ENCODE measurements around the gene CSNK2A3.

Gene CSNK2A3

DNA sequence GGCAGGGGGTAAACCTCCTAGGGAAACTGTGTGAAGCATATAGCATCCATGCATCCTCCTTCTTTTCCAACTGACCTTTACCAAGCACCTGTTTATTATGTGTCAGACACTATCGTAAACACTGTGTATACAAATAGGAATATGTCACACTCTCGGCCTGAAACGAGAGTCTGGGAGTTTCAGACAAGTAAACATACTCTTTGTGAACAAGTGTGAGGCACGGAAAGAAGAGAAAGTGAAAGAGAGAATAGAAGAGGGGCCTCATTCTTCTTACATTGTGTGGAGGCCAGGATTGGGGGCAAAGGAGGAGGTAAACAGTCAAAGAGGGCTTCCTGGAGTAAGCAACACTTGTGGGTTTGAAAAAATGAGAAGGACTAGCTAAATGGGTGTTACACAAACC is 16.4 kb downstream of the CSNK2A3 start:
- no peak for DNase-seq (ENCODE audit: low read depth in 2 of 2)

DNA sequence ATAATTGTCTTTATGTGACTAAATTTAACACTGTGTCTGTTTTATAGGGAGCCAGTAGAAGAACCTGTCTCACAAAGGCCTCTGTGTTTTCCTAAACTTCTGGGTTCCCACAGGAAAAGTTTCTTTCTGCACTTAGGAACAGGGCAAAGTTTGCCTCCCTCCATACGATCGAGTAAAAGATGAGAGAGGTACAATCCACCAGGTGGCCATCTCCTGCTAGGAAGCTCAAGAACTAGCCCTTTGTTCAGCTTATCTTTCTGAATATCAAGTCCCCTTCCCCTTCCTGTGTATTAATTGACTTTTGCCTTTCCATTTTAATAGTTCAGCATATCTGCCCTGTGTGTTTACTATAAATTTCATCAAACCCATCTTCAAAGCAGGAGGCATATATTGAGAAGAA is 18.0 kb downstream of the CSNK2A3 start:
- no peak for DNase-seq (ENCODE audit: low read depth in 2 of 2)

DNA sequence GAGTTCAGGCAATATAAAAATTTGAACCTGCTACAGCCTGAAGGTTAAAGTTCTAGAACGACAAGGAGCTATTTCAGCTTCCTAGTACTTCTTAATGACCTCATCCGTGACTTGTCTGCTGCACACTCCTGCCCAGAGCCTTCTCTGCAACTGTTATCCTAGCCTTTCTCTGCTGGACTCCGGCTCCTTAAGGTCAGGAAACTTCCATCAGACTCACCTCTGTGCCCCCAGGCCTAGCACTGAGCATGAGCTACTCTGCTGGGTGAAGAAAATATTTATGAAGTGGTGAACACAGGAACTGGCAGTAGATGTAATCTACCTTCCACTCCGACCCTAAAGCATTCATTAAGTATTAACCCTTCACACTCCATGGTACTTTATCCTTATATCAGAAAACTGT is 18.4 kb downstream of the CSNK2A3 start:
- no peak for DNase-seq (ENCODE audit: low read depth in 2 of 2)

DNA sequence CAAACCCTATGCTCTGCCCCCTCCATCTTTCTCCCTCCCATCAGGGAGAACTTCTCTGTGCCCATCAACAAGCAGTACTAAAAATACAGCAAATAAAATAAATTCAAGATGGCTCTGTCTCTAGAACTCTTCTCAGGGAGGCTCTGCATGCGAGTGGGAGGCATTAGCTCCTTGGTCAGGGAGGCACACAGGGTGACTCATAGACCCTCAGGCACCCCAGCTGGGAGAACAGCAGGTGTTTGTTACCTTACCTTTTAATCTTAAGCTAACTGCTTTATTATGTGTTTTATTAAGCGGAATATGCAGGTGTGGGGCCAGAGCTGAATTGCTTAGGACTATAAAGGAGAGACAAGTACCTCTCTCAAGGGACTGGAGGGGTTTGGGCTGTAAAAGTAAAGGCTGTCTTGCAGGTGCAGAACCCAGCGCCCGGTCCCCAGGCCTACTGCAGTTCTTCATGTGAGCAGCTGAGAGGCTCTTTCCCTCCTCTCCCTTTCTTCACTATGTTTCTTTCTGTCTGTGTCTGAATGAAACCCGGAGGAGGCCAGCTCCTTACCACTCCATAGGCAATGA is 20.8 kb downstream of the CSNK2A3 start:
- DNase-seq (ENCODE audit: low read depth in 2 of 2), result no peak

DNA sequence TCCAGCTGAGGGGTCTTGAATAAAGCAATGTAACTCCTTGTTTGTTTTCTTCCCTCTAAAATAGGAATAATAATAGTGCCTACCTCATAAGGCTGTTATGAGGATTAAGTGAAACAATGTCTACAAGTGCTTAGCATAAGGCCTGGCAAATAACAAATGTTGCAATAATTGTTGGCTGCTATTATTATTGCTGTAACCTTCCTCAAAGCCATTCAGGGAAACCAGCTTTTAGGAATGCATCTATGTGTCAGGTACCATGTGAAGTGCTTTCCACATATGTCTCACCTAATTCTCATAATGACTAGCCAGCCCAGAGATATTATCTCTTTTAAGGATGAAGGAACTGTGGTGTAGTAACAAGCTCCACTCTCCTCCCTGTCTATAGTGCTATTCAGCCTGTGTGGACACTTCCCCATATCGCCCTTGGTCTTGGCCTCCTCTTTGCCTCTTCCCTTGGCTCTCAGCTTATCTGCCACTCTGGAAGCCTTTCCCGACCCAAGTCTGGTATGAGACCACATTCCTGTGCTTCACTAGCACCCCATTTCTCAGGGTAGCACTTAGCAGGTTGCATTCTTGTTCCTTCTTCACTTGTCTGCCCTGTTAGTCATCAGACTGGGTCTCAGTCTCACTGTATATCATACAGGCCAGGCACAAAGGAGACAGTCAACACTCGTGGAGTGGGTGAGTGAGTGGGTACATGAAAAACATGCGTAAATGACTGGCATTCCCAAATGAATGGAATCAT is 23.8 kb downstream of the CSNK2A3 start:
- no peak for DNase-seq (ENCODE audit: low read depth in 2 of 2)

DNA sequence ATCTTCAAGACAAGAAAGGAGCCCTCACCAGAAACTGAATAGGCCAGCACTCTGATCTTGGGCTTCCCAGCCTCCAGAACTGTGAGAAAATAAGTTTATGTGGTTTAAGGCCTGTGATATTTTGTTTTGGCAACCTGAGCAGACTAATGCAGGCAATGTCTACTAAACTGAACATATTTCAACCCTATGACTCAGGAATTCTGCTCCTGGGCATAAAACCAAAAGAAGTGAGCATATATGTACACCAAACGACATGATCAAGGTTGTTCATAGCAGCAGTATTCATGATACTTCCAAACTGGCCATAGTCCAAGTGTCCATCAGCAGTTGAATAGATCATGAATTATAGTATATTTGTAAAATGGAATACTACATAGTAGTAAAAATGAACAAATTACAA is 29.0 kb downstream of the CSNK2A3 start:
- DNase-seq (ENCODE audit: low read depth in 2 of 2), result no peak

- DNase-seq (ENCODE audit: low read depth in 2 of 2), result no peak
These were observed 30.9 kb downstream of the CSNK2A3 start for GRCh38 chr11:11322101-11322500.

DNA sequence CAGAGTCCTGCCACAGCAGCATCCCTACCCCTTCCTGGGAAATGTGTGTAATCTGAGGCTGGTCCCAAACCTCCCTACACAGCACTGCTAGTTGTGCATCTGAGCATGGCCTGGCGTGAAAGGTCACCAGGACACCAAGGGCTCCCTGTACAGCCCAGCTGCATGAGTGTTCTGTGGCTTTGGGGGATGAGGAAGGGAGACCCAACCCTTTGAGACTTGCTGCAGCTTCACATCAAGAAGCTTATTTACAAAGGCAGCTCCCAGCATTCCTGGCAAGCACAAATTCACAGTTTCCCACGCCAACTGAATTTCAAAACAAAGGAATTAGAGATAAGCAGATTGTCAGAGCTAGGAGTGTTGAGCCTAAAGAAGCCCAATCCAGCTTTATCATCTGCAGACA is 32.2 kb downstream of the CSNK2A3 start:
- no peak for DNase-seq (ENCODE audit: low read depth in 2 of 2)

DNA sequence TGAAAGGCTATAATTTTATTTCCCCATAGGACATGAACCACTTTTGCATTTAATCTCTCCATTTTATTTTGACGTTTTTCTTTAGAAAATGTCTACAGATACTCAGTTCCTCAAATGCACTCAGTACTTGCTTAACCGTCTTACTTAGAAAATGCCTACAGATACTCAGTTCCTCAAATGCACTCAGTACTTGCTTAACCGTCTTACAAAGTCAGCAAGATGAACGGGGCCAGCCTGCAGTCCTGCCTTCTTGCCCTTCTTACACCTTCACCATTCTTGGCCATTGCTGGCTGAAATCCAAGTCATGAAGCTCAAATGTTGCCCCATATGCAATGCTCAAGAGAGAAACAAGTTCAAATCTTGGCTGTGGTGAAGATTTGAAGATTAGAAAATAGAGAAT is 34.1 kb downstream of the CSNK2A3 start:
- no peak for DNase-seq (ENCODE audit: low read depth in 2 of 2)

GRCh38 chr11:11318461-11318860 is 34.6 kb downstream of the CSNK2A3 start:
- no peak for DNase-seq (ENCODE audit: low read depth in 2 of 2)

DNA sequence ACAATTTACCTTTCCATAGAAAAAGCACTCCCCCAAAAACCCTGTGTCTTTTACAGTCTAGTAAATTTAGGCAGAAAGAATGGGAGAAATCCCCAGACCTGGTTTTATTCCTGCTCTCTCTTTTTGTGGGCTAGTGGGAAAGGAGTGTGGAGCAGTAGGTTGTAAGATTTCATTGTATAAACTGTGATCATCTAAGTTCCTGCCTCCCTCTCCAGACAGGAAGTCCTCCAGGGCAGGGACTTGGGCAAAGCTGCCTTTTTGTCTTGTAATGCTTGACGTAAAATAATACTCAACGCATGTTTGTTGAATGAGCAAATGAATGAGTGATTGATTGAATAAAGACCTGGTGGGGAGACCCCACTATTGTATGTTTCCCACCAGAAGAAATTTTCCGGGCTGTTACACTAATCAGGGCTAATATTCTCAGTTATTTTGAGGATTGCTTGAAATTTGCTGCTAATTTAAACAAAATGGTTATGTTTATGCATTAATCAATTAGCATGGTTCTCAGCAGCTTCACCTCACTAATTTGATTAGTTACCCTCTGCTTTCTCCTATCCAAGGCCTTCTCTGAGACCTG is 36.3 kb downstream of the CSNK2A3 start:
- no peak for DNase-seq (ENCODE audit: low read depth in 2 of 2)

DNA sequence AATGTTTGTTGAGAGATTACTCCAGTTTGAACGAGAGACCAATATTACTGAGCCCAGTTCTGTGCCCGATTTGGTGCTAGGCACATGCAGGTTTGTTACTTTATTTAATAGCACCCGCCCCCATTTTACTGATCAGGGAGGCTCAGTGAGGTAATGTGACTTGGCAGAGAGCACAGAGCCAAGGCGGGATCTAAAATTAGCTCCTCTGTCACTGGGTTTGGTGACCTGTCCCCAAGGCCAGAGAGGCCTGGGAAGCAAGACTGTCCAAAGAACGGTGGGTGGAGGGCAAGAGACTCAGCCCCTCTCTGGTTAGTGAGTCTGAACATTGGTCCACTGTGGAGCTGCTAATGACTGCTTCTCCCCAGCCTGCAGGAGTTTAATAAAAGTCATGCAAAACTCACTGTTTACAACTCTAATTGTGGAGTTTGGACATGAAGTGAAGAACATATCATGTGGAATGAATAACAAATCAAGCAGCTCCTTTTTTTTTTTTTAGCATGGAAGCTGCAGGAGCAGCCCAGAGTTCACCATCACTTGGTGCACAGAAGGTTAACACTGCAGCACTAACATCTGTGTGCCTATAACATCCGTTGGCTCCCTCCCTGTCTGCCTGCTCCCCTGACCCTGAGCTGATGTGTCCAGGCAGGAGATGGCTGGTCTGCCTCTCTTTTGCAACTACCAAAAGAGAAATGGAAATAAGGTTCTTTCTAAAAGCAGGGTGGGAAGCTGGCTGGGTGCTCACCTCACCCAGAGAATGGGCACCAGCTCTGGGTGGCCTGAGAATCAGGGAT is 39.0 kb downstream of the CSNK2A3 start:
- DNase-seq (ENCODE audit: low read depth in 2 of 2), result no peak

- no peak for DNase-seq (ENCODE audit: low read depth in 2 of 2)
These were observed 39.6 kb downstream of the CSNK2A3 start for GRCh38 chr11:11313426-11313825.

DNA sequence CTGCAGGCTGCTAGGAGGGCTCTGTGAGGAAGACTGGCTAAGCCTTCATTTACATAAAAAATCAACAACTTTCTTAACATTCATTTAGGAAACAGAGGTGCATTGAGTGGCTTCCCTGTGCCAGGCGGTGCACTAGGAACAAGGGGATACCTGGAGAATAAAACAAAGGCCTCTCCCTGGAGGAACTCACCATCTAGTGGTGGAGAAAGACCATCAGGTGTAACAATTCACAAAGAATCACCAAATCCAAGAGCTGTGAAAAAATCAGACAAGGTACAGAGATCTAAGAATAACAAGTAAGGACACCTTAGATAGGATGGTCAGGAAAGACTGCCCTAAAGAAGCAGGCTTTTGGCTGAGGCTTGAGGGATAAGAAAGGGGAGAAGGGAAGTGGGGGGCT is 40.3 kb downstream of the CSNK2A3 start:
- DNase-seq (ENCODE audit: low read depth in 2 of 2), result no peak

- no peak for DNase-seq (ENCODE audit: low read depth in 2 of 2)
These were observed 41.9 kb downstream of the CSNK2A3 start for GRCh38 chr11:11311169-11311568.

GRCh38 chr11:11309906-11310305 is 43.1 kb downstream of the CSNK2A3 start:
- no peak for DNase-seq (ENCODE audit: low read depth in 2 of 2)

- DNase-seq (ENCODE audit: low read depth in 2 of 2), result no peak
These were observed 44.8 kb downstream of the CSNK2A3 start for GRCh38 chr11:11308249-11308648.

GRCh38 chr11:11306855-11307254 is 46.2 kb downstream of the CSNK2A3 start:
- DNase-seq (ENCODE audit: low read depth in 2 of 2), result no peak

DNA sequence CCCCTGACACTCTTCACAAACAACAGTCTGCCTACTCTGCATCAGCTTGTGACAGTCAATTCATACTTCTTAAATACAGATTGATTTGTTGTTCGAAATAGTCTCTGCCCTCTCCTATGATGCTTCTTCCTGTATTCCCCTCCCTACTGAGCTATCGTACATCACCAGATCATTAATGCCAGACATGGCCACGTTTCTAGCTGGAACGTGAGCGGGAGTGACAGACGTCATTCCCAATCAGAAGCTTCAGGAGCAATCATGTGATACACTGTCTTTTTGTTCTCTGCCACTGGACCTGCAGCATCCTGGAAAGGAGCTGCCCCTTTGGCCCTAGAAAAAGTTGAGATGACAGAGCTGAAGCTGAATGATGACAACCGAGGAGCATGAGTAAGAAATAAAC is 48.5 kb downstream of the CSNK2A3 start:
- DNase-seq (ENCODE audit: low read depth in 2 of 2), result no peak

DNA sequence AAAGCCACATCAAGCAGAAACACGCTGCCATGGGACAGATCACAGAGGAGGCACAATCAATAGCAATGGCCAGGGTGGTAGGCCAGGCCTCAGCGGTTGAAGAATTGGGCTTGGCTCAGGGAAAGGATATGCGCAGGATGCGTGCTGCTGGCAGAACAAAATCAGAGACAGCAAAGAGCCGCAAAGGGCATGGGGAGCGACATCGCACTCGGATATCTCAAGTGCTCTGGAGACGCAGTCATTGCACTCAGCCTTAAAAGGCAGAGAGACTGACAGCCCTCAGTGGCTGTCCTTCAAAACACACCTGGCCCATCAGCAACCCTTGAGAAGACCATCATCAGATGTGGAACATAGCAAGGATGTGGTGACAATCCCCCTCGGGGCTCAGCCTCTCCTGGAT is 50.5 kb downstream of the CSNK2A3 start:
- DNase-seq (ENCODE audit: low read depth in 2 of 2), result no peak
